Esophagus squamous epithelium (tissue), 4 donors: ENCODE data around the gene WDPCP.

ENCODE experiments used
- CTCF ChIP-seq, 6 experiments: fragments of 450-650 bp in 4 of 6; fragments of 200-600 bp in 2 of 6; sonication (generic) in 2 of 6; IDR thresholded peaks; one replicate each; pipeline ENCODE4 v1.5.1; 2016 to 2019; ENCODE audit warnings: antibody characterized with exemption in 6 of 6, mild to moderate bottlenecking in 4 of 6, moderate library complexity in 4 of 6
- POLR2A ChIP-seq, 4 donors: fragments of 450-650 bp; IDR thresholded peaks; one replicate each; pipeline ENCODE4 v1.6.1; 2017; ENCODE audit warnings: antibody characterized with exemption in 4 of 4, mild to moderate bottlenecking in 4 of 4, moderate library complexity in 3 of 4

DNA sequence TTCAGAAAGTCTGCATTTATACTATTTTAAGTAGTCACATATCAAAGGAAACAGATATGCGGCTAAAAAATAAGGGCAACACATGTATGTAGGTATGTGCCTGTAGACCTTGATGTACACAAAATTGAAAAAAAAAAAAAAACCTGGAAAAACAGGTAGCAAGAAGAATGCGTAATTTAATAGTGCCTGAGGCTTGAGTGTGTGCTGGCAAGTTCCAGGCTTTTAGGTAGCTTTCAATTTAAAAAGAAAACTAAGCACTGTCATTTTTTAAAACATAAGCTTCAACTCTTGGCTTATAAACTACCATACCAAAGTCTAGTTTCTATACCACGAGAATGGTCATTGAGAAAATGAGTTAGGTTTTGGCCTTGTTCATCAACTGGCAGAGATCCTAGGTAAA, 465.4 kb downstream of the WDPCP start:
- no peak for TF ChIP-seq CTCF (IDR thresholded peaks at IDR 0.05)
- TF ChIP-seq POLR2A (IDR thresholded peaks at IDR 0.05), result no peak
